ENCODE measurements around the gene ZBTB21.

The ZBTB21 gene

DNA sequence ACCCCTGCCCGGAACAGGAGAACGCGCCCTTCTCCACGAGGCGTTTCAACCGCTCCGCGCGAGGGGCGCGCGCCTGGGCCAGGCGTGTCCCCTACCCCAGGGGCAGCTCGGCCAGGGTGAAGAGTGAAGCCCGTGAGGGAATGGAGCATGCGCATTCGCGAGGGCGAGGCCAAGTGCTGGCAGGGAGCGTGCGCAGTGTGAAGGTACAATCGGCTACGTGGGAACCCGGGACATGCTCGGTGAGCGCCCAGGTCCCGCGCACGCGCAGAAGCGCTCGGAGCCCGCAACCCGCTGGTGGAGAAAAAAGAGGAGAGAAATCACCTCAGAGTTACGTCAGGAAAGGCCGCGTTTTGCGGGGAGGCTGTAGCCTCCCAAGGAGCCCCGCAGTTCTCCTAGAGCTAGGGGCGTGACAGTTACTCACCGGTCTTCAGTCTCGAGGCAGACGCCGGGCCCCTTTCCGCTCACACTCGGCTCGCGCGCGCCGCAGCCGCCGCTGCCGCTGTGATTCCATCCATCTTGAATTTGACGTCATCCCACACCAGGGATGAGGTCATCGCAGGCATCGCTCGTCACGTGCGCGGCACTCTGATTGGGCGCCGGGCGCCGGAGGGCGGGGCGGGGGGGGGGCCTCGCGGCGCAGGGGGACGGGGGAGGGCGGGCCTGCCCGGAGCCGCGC is at the start of gene ZBTB21:
Gene ZBTB21 (minus strand): TSS at position 530 of the 676 bp plus-strand sequence. CDS start 16,265 bp downstream, outside the sequence.
- peak; percentile 96 for DNase-seq (ENCODE audit: low read depth)
- TF ChIP-seq, protein P1, sequence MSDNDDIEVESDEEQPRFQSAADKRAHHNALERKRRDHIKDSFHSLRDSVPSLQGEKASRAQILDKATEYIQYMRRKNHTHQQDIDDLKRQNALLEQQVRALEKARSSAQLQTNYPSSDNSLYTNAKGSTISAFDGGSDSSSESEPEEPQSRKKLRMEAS (IDR thresholded peaks at IDR 0.05; ENCODE audit: low read depth, low read length): peak; percentile 73
- TF ChIP-seq POLR2A (IDR thresholded peaks at IDR 0.05; ENCODE audit: extremely low read depth, insufficient read length): peak; percentile 80
- TF ChIP-seq, protein P2, sequence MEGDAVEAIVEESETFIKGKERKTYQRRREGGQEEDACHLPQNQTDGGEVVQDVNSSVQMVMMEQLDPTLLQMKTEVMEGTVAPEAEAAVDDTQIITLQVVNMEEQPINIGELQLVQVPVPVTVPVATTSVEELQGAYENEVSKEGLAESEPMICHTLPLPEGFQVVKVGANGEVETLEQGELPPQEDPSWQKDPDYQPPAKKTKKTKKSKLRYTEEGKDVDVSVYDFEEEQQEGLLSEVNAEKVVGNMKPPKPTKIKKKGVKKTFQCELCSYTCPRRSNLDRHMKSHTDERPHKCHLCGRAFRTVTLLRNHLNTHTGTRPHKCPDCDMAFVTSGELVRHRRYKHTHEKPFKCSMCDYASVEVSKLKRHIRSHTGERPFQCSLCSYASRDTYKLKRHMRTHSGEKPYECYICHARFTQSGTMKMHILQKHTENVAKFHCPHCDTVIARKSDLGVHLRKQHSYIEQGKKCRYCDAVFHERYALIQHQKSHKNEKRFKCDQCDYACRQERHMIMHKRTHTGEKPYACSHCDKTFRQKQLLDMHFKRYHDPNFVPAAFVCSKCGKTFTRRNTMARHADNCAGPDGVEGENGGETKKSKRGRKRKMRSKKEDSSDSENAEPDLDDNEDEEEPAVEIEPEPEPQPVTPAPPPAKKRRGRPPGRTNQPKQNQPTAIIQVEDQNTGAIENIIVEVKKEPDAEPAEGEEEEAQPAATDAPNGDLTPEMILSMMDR (IDR thresholded peaks at IDR 0.05; ENCODE audit: low read depth, low read length): no peak
- TF ChIP-seq MYC (IDR thresholded peaks at IDR 0.05; ENCODE audit: low read depth, low read length): peak; percentile 82
- H3K4me3 ChIP-seq (ENCODE audit: low read depth, low read length): peak within 1 kb of the TSS; percentile 67

DNA sequence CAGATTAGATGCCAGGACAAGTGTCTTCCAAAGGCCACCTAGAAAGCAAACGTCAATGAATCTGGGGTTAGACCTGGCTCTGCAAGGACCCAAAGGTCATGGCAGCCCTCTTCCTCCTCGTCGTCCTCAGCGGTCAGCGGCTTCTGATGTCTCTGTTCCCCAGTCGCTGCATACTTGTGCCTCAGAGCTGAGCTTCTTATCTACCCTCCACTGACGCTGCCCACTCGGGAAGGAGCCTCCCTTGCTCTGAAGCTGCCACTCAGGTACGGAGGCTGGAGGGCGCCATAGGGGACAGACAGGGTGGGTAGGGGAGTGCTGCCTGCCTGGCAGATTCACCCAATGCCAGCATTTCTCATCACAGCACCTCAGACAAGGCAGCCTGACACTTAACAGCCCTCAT is 49.6 kb upstream of the ZBTB21 start:
- no peak overlapping the region for H3K4me3 ChIP-seq (ENCODE audit: low read depth, low read length)
- TF ChIP-seq, protein P2 (IDR thresholded peaks at IDR 0.05; ENCODE audit: low read depth, low read length): no peak
- TF ChIP-seq, protein P1 (IDR thresholded peaks at IDR 0.05; ENCODE audit: low read depth, low read length): no peak
- TF ChIP-seq POLR2A (IDR thresholded peaks at IDR 0.05; ENCODE audit: extremely low read depth, insufficient read length): no peak
- TF ChIP-seq MYC (IDR thresholded peaks at IDR 0.05; ENCODE audit: low read depth, low read length): no peak
- DNase-seq (ENCODE audit: low read depth): no peak

DNA sequence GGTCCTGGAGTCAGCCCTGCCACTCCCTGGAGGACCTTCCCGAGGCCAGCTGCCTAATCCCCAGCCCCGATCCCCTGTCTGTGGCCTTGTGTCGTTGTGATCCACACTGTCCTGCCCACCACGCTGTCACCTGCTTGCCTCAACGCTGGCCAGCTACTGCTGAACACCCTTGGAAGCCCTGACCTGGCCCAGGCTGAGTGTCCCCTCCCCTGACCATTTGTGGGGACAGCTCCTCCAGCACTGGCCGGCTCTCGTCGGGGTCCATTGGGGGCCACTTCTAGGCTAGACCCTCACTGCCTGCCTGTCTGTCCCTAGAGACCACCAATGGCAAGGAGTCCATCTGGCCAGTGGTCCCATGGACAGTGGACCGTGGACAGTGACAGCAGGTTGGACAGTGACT is 49.0 kb upstream of the ZBTB21 start:
- TF ChIP-seq, protein P1 (IDR thresholded peaks at IDR 0.05; ENCODE audit: low read depth, low read length): no peak
- no peak for TF ChIP-seq POLR2A (IDR thresholded peaks at IDR 0.05; ENCODE audit: extremely low read depth, insufficient read length)
- TF ChIP-seq, protein P2 (IDR thresholded peaks at IDR 0.05; ENCODE audit: low read depth, low read length): no peak
- no peak for DNase-seq (ENCODE audit: low read depth)
- H3K4me3 ChIP-seq (ENCODE audit: low read depth, low read length): no peak overlapping the region

DNA sequence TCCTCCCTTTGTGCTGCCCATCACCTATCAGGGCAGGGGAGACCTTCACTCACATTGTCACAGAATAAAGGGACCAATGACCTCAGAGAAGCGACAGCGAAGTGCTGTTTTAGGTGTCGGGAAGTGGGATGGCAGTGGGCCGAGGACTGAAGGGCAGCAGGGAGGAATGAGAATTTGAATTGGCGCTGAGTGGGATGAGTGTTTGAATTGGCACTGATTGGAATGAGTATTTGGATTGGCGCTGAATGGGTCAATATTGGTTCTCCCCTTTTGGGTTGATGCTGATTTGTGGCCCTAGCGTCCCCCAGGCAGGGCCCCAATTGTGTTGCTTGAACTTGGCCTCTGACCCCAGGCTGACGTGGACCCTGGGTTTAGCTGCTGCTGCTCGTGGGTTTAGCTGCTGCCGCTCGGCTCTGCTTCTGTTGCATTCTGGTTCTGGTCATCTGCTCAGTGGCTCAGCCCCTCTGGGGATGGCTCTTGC is 48.5 kb upstream of the ZBTB21 start:
- no peak overlapping the region for H3K4me3 ChIP-seq (ENCODE audit: low read depth, low read length)
- no peak for DNase-seq (ENCODE audit: low read depth)
- TF ChIP-seq, protein P1 (IDR thresholded peaks at IDR 0.05; ENCODE audit: low read depth, low read length): no peak
- TF ChIP-seq MYC (IDR thresholded peaks at IDR 0.05; ENCODE audit: low read depth, low read length) (no peak), POLR2A (IDR thresholded peaks at IDR 0.05; ENCODE audit: extremely low read depth, insufficient read length) (no peak)
- TF ChIP-seq, protein P2 (IDR thresholded peaks at IDR 0.05; ENCODE audit: low read depth, low read length): no peak

GRCh38 chr21:42057851-42058437 is 47.8 kb upstream of the ZBTB21 start:
- TF ChIP-seq, protein P2 (IDR thresholded peaks at IDR 0.05; ENCODE audit: low read depth, low read length): no peak
- TF ChIP-seq POLR2A (IDR thresholded peaks at IDR 0.05; ENCODE audit: extremely low read depth, insufficient read length) (no peak), MYC (IDR thresholded peaks at IDR 0.05; ENCODE audit: low read depth, low read length) (no peak)
- TF ChIP-seq, protein P1 (IDR thresholded peaks at IDR 0.05; ENCODE audit: low read depth, low read length): no peak
- no peak overlapping the region for H3K4me3 ChIP-seq (ENCODE audit: low read depth, low read length)
- no peak for DNase-seq (ENCODE audit: low read depth)
